GM18873 (cell line): ENCODE data around the gene FAM240A.

Experiments used
- ATAC-seq: cut with Tn5 transposase; IDR thresholded peaks from one replicate; pipeline ENCODE4 v1.9.1; 2021; ENCODE audit warnings: mild to moderate bottlenecking, moderate library complexity, moderate number of reproducible peaks; ENCODE audit not compliant: unreplicated experiment, low FRiP score

FAM240A gene

GRCh38 chr3:46670891-46671427, 58.6 kb downstream of the FAM240A start:
- ATAC-seq, result no peak

GRCh38 chr3:46671541-46672348, 59.4 kb downstream of the FAM240A start:
- ATAC-seq, result no peak

DNA sequence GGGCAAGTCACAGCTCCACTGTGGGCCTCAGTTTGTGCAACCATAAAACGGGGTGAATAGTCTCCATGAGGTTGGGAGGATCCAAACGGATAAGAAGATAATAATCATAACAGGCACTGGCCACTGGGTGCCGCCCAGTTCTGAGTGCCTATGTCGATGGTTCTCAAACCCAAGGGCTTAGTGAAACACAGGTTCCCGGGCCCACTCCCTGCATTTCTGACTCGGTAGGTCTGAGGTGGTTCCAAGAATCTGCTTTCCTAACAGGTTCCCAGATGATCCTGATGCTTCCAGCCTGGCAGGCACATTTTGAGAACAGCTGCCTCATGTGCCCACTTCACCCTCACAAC, 60.0 kb downstream of the FAM240A start:
- no peak for ATAC-seq

DNA sequence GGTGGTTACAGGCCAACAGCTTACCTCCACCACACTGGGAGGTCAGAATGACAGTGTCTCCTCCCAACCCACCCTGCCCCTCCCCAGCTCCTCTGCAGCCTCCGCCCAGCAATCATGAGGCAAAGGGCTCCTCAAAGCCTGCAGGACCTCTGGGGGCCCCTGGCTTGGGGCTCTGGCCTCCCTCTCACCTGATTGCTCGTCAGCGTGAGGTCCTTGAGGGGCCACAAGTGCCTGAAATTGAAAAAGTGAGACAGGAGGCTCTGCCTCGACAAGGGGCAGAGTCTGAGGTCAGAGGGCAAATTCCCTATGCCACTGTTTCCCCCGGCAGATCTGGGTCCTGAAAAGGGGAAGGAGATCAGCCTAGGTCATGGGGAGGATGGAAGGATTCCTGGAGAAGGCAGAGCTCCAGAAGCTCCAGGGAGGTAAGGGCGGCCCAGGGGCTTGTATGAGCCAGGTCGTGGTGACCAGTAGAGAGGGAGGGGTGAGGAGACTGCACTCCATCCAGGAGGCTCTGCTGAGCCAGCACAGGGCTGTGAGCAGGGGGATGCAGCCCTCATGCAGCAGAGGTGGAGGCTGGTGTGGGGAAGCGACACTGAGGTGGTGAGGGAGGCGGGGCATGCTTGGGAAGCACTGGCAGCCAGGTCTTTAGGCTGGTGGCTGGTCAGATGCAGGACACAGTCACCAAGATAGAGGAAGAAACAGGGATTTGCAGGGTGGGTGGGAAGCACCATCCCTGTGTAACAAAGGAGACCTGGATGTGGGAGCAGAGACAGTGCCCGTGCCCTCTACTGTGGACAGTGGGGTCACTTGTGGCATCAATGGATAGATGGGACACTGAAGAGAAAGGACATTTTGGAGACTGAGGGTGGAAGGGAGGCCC, 61.1 kb downstream of the FAM240A start:
- ATAC-seq, result no peak

DNA sequence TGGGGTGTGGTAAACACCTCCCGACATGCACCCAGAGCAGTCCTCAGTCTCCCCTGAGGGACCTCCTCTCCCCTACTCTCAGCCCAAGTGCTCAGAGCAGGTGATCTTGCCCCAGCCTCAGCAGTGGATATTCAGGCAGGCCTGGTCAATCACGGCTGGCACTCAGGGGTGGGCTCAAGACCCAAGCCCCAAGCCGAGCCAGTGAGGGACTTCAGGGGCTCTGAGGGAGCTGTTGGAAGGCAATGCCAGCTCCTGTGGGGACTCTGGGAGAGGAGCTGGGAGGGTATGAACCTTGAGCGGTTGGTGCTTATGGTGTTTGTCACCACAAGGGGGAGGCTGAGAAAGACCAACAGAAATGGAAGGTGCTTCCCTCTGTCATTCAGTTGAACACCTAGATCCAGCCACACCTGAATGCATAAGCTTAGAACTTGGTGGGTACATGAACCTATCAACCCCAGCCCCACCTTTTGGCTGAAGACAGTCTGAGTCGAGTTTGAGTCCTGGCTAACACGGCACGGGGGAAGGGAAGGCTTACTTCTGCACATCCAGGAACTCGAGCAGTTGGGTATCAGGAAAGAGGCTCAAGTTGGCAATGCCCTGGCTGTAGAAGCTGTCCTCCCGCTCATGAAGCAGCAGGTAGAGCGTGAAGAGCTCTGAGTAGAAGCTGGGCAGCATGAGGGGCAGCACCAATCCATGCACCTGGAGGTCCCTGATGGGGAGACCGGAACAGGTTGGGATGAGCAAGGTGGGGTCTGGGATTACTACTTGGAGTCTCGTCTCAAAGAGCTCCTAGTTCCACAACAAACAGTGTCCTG, 61.9 kb downstream of the FAM240A start:
- no peak for ATAC-seq

DNA sequence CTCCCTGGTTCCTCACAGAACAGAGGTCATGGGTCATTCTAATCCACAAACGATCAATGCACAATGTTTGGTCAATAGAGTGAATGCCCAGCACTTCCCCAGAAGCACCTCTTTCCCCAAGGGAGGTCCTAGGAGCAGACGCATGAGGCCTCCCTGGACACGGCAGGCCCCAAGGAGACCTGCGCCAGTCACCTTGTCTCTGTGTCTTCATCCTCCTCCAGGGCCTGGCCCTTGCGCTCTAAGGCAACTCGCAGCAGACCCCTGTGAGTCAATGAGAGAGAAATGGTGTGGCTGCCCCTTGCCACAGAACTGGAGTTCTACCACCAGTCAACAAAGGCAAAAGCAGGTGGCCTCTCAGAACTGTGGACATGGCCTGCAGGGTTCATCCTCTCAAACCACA, 63.1 kb downstream of the FAM240A start:
- no peak for ATAC-seq
